Measurements from ENCODE around the gene ZBTB20. TPM values are rescaled to one million over a fixed set of nuclear protein-coding genes. Genes with fewer than 3 reads are reported as not detected.

ZBTB20 gene
- total and polyA plus RNA-seq, 12 donors, result 2.8 to 167 (median 108) TPM

DNA sequence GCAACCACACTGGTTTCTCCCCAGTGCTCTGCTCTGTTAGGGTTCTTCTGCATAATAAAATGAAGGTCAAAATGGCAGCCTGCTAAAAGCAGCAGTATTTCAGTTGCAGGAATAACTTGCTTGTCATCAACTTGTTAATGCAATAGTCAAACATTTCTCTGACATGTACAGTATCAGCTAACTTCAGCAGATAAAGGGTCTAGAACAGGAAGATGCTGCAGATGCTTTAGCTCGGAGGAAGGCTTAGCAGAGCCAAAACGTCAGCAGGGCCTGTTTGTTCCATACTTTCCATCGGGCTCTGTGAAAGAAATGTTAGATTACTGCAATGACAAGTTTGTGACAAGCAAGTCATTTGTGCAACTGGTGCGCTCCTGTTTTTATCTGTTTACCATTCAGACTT lies 561.4 kb downstream of the ZBTB20 start:
- Histone ChIP-seq H3K9me3 (replicated peaks in 1 of 3) (no peaks in the 10 kb centered on the region), H3K4me3 (no peak overlapping the region), H3K36me3 (replicated peaks in 1 of 2) (no peaks in the 10 kb centered on the region), H3K4me1 (replicated peaks in 1 of 2) (peaks cover 0 to 23% of the 10 kb centered on the region in 2 donors), H3K27me3 (no peaks in the 10 kb centered on the region), H3K27ac (no peak overlapping the region)
- no peak for DNase-seq
- intact Hi-C loops (cut with DNase I), result no loop called here
- WGBS, 4 donors, result 67 to 83% (median 76%) methylated on average over 4 of the region's 4 CpGs
- TF ChIP-seq POLR2A (IDR thresholded peaks at IDR 0.05), result no peak

DNA sequence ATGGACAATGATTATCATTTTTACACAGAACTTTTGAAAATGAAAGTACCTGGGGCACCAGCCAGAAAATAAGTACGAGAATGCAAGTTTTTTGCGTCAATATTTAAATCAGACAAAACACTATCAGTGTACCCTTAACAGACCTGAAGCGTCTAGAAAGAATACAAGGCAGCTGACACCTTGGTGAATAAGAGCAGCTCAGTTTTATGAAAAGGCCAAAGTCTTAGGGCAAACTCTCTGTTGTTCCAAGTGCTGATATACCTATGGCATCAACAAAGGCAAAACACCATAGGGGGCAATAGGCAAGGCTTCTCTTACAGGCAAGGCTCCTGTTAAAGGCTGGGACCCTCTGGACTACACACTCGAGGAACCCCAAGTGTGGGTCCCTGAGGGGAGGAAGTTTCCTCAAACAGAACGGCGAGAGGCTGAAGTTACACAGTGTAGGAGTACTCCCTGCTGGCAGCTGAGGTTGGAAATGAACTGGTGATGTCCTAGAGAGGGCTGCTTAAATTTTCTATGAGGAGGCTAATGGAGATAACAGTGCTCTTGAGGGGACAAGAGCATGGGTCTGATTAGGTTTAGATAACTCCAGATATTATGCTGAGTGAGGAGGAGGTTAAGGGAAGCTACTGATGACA lies 562.2 kb downstream of the ZBTB20 start:
- Histone ChIP-seq H3K9me3 (replicated peaks in 1 of 3) (no peaks in the 10 kb centered on the region), H3K4me3 (no peak overlapping the region), H3K36me3 (replicated peaks in 1 of 2) (no peaks in the 10 kb centered on the region), H3K4me1 (replicated peaks in 1 of 2) (peaks cover 0 to 23% of the 10 kb centered on the region in 2 donors), H3K27me3 (no peaks in the 10 kb centered on the region), H3K27ac (peak overlapping the region in 1 of 5 donors; percentile 38)
- no peak for DNase-seq
- intact Hi-C loops (cut with DNase I), result no loop called here
- no peak for TF ChIP-seq CTCF (IDR thresholded peaks at IDR 0.05)
- TF ChIP-seq POLR2A (IDR thresholded peaks at IDR 0.05), result no peak
- WGBS, 4 donors, result 73 to 88% (median 83%) methylated on average over 6 of the region's 6 CpGs

DNA sequence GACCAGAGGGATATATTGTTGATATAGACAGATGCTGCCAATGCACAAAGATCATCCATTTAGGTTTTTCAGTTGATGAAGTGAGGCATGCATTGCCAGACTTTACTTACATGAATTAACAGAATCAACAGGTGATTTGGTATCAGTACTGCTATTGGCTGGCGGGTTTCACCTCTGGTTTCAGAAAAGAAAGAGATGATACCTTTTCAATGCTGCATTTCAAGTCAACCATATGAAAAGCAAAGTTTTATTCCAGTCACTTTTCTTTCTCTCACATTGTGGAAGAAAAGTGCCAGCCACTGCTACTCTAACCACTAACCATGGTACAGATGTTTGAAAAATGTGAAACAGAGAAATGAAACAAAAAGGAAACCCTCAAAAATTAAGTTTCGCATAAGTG lies 564.2 kb downstream of the ZBTB20 start:
- Histone ChIP-seq H3K27me3 (no peaks in the 10 kb centered on the region), H3K27ac (no peak overlapping the region), H3K9me3 (replicated peaks in 1 of 3) (no peaks in the 10 kb centered on the region), H3K4me3 (no peak overlapping the region), H3K36me3 (replicated peaks in 1 of 2) (no peaks in the 10 kb centered on the region), H3K4me1 (replicated peaks in 1 of 2) (peaks cover 0 to 34% of the 10 kb centered on the region in 2 donors)
- 92 to 98% (median 96%) methylated on average over 2 of the region's 2 CpGs for WGBS, 4 donors
- DNase-seq, result no peak
- intact Hi-C loops (cut with DNase I), result no loop called here
- TF ChIP-seq CTCF (IDR thresholded peaks at IDR 0.05) (no peak), POLR2A (IDR thresholded peaks at IDR 0.05) (no peak)

DNA sequence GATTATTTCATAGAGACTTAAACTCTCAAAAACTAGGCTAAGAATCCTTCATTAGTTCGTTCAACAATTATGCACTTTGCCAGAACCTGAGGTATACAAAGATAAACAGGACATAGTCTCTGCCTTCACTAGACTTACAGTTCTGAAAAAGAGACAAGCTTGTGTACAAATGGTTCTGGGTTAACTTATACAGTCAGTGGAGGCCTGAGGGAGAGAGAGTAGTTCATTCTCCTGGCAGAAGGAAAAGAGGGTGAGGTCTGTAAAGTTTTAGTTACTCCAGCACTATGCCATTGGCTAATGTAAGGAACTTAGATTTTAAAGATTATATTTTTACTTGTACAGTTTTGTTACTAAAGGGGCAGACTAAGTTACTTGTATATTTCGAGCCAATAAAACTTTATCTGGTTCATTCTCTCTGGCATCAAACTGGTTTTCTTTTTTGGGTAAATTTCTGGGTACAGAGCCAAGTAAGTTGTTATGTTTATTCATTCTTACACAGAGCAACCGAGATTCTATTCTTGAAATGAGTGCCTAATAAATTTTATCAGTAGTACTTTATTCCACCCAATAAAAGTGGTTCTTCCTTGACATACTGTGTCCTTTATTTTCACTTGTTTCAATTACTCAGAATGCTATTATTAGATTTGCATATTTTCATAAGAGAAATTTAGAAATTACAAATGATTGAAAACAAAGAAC lies 574.6 kb downstream of the ZBTB20 start:
- H3K27ac ChIP-seq, result no peak overlapping the region
- no peak overlapping the region for H3K4me3 ChIP-seq
- intact Hi-C loops (cut with DNase I), result no loop called here
- H3K9me3 ChIP-seq (replicated peaks in 1 of 3), result no peaks in the 10 kb centered on the region
- WGBS, 4 donors, result 61 to 70% (median 68%) methylated on average over 3 of the region's 3 CpGs
- DNase-seq, result no peak
- no peaks in the 10 kb centered on the region for H3K36me3 ChIP-seq (replicated peaks in 1 of 2)
- H3K4me1 ChIP-seq (replicated peaks in 1 of 2), result peaks cover 0 to 5% of the 10 kb centered on the region in 2 donors
- H3K27me3 ChIP-seq, result no peaks in the 10 kb centered on the region
- no peak for TF ChIP-seq CTCF (IDR thresholded peaks at IDR 0.05)
- TF ChIP-seq POLR2A (IDR thresholded peaks at IDR 0.05), result no peak
